Suprapubic skin (tissue), 4 donors: Measurements from ENCODE around the gene PPP1R9A. TPM values are rescaled to one million over a fixed set of nuclear protein-coding genes. Genes with fewer than 3 reads are reported as not detected.
A peak's percentile ranks its signal among the peaks of the same experiment; 100 is the strongest.

Source experiments
- DNase-seq, 2 donors: peaks; one replicate each; pipeline ENCODE4 v3.0.0-alpha.2; 2019; ENCODE audit warnings: low spot score in 2 of 2
- H3K27ac ChIP-seq: fragments of 200-600 bp; sonication (generic); one replicate; pipeline ENCODE4 v1.5.1; 2019
- H3K27me3 ChIP-seq: fragments of 200-600 bp; sonication (generic); one replicate; pipeline ENCODE4 v1.5.1; 2019
- H3K36me3 ChIP-seq: fragments of 200-600 bp; sonication (generic); one replicate; pipeline ENCODE4 v1.5.1; 2019
- H3K4me1 ChIP-seq: fragments of 200-600 bp; sonication (generic); one replicate; pipeline ENCODE4 v1.5.1; 2019
- H3K4me3 ChIP-seq: fragments of 200-600 bp; sonication (generic); one replicate; pipeline ENCODE4 v1.5.1; 2019; ENCODE audit warnings: mild to moderate bottlenecking
- H3K9me3 ChIP-seq: fragments of 200-600 bp; sonication (generic); one replicate; pipeline ENCODE4 v1.5.1; 2019
- CTCF ChIP-seq, 2 donors: fragments of 200-600 bp in 1 of 2; fragments of 450-650 bp in 1 of 2; sonication (generic) in 1 of 2; IDR thresholded peaks; one replicate each; pipeline ENCODE4 v1.5.1; 2016 to 2019; ENCODE audit warnings: antibody characterized with exemption in 2 of 2, mild to moderate bottlenecking in 1 of 2, moderate library complexity in 1 of 2
- EP300 ChIP-seq: sonication (generic); formaldehyde crosslinking; IDR thresholded peaks from one replicate; pipeline ENCODE4 v1.6.1; 2017; ENCODE audit warnings: antibody characterized with exemption
- POLR2A ChIP-seq, 2 donors: fragments of 450-650 bp; IDR thresholded peaks; one replicate each; pipeline ENCODE4 v1.6.1; 2017; ENCODE audit warnings: antibody characterized with exemption in 2 of 2, mild to moderate bottlenecking in 2 of 2, moderate library complexity in 2 of 2
- POLR2AphosphoS5 ChIP-seq, 3 donors: sonication (generic); formaldehyde crosslinking; IDR thresholded peaks; one replicate each; pipeline ENCODE4 v1.6.1; 2017; ENCODE audit warnings: antibody characterized with exemption in 3 of 3
- WGBS: methylation state at CpG from one replicate; pipeline ENCODE4 v1.1.5; 2018; 5-methylcytosine and 5-hydroxymethylcytosine counted together
- total RNA-seq, 4 donors: library from RNA; depleted of rRNA; stranded (reverse); fragments of >200 nt; gene quantifications; one replicate each; pipeline ENCODE4 v1.1.0, GENCODE V29; 2016

Gene PPP1R9A
- total RNA-seq, 4 donors from 2014 or later: 0.49 to 8.6 (median 2.5) TPM

- no peak for DNase-seq
- TF ChIP-seq POLR2AphosphoS5 (IDR thresholded peaks at IDR 0.05) (no peak), CTCF (IDR thresholded peaks at IDR 0.05) (no peak), EP300 (no peak), POLR2A (IDR thresholded peaks at IDR 0.05) (no peak)
- Histone ChIP-seq H3K27me3 (peaks cover 33% of the 10 kb centered on the region), H3K4me3 (peak overlapping the region; percentile 56), H3K27ac (no peak overlapping the region), H3K36me3 (no peaks in the 10 kb centered on the region), H3K9me3 (no peaks in the 10 kb centered on the region), H3K4me1 (peaks cover 17% of the 10 kb centered on the region)
- 63% methylated on average over 2 of the region's 2 CpGs for WGBS
Observed at GRCh38 chr7:94909179-94909466, 1.7 kb downstream of the PPP1R9A start.

- peaks cover 33% of the 10 kb centered on the region for H3K27me3 ChIP-seq
- DNase-seq: no peak
- H3K36me3 ChIP-seq: no peaks in the 10 kb centered on the region
- no peaks in the 10 kb centered on the region for H3K9me3 ChIP-seq
- H3K27ac ChIP-seq: no peak overlapping the region
- H3K4me3 ChIP-seq: no peak overlapping the region
- H3K4me1 ChIP-seq: peaks cover 17% of the 10 kb centered on the region
- TF ChIP-seq EP300 (no peak), POLR2AphosphoS5 (IDR thresholded peaks at IDR 0.05) (no peak), CTCF (IDR thresholded peaks at IDR 0.05) (no peak), POLR2A (IDR thresholded peaks at IDR 0.05) (no peak)
Observed at GRCh38 chr7:94912085-94912484, 4.7 kb downstream of the PPP1R9A start.

GRCh38 chr7:94913391-94913790 is 6.0 kb downstream of the PPP1R9A start:
- peaks cover 6% of the 10 kb centered on the region for H3K4me1 ChIP-seq
- no peak for TF ChIP-seq POLR2AphosphoS5 (IDR thresholded peaks at IDR 0.05)
- TF ChIP-seq CTCF (IDR thresholded peaks at IDR 0.05): no peak
- TF ChIP-seq POLR2A (IDR thresholded peaks at IDR 0.05): no peak
- TF ChIP-seq EP300: no peak
- H3K36me3 ChIP-seq: no peaks in the 10 kb centered on the region
- no peak overlapping the region for H3K4me3 ChIP-seq
- no peaks in the 10 kb centered on the region for H3K9me3 ChIP-seq
- H3K27me3 ChIP-seq: peaks cover 20% of the 10 kb centered on the region
- DNase-seq: no peak
- H3K27ac ChIP-seq: no peak overlapping the region

GRCh38 chr7:94921911-94922310 is 14.5 kb downstream of the PPP1R9A start:
- no peak for DNase-seq
- H3K4me3 ChIP-seq: no peak overlapping the region
- no peaks in the 10 kb centered on the region for H3K27me3 ChIP-seq
- TF ChIP-seq POLR2A (IDR thresholded peaks at IDR 0.05): no peak
- TF ChIP-seq POLR2AphosphoS5 (IDR thresholded peaks at IDR 0.05): no peak
- TF ChIP-seq EP300: no peak
- TF ChIP-seq CTCF (IDR thresholded peaks at IDR 0.05): no peak
- no peak overlapping the region for H3K27ac ChIP-seq
- H3K9me3 ChIP-seq: no peaks in the 10 kb centered on the region
- no peaks in the 10 kb centered on the region for H3K36me3 ChIP-seq
- H3K4me1 ChIP-seq: no peaks in the 10 kb centered on the region
- 71% methylated on average over 4 of the region's 4 CpGs for WGBS

GRCh38 chr7:94922457-94922856 is 15.1 kb downstream of the PPP1R9A start:
- H3K4me1 ChIP-seq: no peaks in the 10 kb centered on the region
- no peaks in the 10 kb centered on the region for H3K27me3 ChIP-seq
- no peaks in the 10 kb centered on the region for H3K36me3 ChIP-seq
- no peak for DNase-seq
- H3K27ac ChIP-seq: no peak overlapping the region
- WGBS: 80% methylated on average over 1 of the region's 1 CpG
- no peak overlapping the region for H3K4me3 ChIP-seq
- no peaks in the 10 kb centered on the region for H3K9me3 ChIP-seq
- no peak for TF ChIP-seq CTCF (IDR thresholded peaks at IDR 0.05)
- TF ChIP-seq EP300: no peak
- TF ChIP-seq POLR2AphosphoS5 (IDR thresholded peaks at IDR 0.05): no peak
- no peak for TF ChIP-seq POLR2A (IDR thresholded peaks at IDR 0.05)
